ENCODE measurements around the gene AMDHD2.
"Not testable (repeated sequence)": the region's sequence is repeated elsewhere in the genome, so short reads cannot be mapped to it uniquely, and the experiment has no call there.

DNA sequence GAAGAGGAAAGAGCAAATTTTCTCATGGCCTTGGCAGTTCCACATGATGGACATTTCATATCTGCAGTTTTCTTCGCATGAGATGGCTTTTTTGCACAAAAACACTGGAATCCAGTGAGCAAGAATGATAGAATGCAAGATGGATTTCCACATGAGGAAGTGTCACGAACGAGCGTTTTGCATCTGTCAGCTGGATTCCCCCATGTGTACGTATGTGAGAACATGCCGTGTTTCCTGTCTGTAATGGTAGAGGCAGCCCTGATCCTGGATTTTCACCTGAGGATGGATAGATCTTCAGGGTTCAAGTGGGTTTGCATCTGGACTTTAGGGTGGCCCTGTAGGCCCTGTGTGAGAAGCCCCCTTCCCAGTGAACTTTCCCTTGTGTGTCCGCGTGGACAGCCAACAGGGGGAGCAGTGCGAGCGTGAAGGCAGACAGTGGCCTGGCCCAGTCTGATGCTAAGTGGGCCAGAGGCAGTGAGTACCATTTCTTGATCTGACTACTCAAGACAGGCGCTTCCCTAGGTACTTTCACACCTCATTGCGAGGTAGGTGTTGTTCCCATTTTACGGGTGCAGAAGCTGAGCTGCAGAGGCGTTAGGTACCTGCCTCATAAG, 19.8 kb downstream of the AMDHD2 start:
- TF ChIP-seq, protein P1, sequence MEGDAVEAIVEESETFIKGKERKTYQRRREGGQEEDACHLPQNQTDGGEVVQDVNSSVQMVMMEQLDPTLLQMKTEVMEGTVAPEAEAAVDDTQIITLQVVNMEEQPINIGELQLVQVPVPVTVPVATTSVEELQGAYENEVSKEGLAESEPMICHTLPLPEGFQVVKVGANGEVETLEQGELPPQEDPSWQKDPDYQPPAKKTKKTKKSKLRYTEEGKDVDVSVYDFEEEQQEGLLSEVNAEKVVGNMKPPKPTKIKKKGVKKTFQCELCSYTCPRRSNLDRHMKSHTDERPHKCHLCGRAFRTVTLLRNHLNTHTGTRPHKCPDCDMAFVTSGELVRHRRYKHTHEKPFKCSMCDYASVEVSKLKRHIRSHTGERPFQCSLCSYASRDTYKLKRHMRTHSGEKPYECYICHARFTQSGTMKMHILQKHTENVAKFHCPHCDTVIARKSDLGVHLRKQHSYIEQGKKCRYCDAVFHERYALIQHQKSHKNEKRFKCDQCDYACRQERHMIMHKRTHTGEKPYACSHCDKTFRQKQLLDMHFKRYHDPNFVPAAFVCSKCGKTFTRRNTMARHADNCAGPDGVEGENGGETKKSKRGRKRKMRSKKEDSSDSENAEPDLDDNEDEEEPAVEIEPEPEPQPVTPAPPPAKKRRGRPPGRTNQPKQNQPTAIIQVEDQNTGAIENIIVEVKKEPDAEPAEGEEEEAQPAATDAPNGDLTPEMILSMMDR (IDR thresholded peaks at IDR 0.05): peak in 1 of 4 experiments; percentile 36
- not testable (repeated sequence) for TF ChIP-seq POLR2A, EP300 (IDR thresholded peaks at IDR 0.05)

All from sigmoid colon (tissue), 4 donors.